GM21390 (cell line): ENCODE results near the gene TMED7.
A peak's percentile ranks its signal among the peaks of the same experiment; 100 is the strongest.

ENCODE experiments used
- ATAC-seq: cut with Tn5 transposase; IDR thresholded peaks from one replicate; pipeline ENCODE4 v1.9.1; 2021; ENCODE audit not compliant: unreplicated experiment

TMED7 gene

GRCh38 chr5:115629903-115630302, 4.1 kb upstream of the TMED7 start:
- no peak for ATAC-seq

DNA sequence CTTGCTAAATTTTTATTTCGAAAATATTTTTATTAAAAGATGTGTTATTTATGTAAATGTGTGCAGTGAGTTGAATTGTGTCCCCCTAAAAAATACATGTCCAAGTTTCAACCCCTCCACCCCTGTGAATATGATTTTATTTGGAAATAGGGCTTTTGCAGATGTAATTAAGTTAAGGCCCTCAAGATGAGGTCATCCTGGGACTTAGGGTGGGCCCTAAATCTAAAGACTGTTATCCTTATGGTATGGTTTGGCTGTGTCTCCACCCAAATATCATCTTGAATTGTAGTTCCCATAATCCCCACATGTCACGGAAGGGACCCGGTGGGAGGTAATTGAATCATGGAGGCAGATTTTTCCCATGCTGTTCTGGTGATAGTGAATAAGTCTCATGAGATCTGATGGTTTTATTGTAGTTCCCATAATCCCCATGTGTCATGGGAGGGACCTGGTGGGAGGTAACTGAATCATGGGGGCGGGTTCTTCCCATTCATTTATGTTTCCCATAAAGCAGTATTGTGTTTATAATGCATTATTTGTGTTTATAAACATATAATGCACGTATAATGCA, 1.5 kb upstream of the TMED7 start:
- no peak for ATAC-seq

DNA sequence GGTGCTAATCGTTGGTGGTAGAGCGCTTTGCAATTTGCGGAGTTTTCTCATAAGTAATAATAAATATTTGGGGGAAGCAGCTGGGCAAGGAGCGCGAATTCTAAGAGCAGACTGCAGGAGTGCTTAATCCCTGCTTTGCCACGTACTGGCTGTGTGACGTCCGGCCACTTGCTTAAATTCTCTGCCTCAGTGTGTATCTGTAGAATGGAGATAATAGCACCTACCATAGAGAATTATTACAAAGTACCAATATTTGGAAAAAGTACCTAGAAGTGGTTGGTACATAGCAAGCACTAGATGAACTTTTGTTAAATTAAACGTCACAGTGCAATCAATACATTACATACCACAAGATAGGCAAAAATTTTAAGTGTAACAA, 598 bp upstream of the TMED7 start:
- ATAC-seq: peak; percentile 35

- no peak for ATAC-seq
These were observed 842 bp downstream of the TMED7 start for GRCh38 chr5:115624994-115625393.

GRCh38 chr5:115623658-115624057, 2.2 kb downstream of the TMED7 start:
- no peak for ATAC-seq

DNA sequence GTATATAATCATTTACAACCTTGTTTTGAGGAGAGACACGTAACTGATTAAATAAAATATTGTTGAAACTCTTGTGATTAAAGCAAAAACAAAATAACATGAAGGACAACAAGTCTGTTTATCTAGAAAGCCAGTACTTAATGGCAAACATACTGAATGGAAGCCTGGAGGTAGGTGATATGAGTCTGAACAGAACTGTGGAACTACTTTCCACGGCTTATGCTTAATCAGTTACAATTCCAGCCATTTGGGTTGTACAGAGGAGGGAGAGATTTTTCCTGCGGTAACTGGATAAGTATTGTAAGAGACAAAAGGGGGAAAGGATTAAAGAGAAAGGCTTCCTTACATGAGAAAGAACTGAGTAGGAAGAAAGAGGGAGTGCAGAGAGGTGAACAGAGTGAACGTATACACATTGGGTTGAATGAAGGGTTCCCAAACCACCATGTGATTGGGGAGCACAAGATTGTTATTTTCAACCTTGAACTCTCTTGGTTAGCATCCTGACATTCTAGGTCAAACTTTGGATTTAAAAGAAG, 4.4 kb downstream of the TMED7 start:
- ATAC-seq: no peak

DNA sequence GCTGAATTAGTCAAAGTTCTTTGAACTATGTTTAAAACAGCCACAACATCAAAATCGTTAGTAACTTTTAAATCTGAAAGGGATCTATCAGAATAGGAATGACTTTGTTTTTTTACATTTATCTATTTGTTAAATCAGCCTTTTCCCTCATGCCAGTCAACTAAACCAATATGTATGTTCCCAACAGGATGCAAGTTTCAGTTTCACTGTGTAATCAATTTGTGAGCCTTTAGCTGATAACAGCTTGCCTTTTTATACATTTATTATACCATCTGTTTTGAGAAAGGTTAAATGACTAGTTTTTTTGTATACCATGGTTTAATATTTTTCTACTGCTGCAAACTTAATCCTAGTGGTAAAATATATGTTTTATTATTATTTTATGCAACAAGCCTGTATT, 8.9 kb downstream of the TMED7 start:
- ATAC-seq: no peak

DNA sequence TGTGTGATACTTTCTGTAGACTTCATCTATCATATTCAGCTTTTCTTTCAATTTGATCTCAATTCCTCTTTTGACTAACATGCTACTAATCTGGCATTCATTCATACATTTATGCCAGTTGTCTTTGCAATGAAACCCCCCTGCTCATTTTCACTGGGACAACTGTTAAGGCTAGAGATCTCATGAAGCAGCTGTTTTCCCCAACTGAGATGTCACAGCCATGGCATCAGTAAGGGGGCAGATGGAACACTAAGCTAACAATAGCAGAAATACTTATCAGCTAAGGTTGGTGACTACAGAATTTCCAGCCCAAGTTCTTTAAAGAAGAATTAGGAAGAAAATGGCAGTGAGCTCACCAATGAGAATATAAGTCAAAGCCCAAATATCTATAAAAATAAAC, 9.4 kb downstream of the TMED7 start:
- no peak for ATAC-seq

DNA sequence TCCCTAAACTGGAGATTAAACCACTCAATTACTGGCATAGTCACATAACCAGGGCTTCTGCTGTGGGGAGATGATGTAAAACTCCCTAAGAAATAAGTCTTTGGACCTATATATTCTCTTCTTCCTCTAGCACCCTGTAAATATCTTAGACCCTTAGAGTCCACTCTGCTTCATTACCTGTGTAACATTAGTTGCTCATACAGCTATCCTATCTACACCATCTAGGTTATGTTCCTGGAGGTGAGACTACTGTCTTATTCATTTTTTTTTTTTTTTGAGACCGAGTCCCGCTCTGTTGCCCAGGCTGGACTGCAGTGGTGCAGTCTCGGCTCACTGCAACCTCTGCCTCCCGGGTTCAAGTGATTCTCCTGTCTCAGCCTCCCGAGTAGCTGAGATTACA, 14.0 kb downstream of the TMED7 start:
- no peak for ATAC-seq

- ATAC-seq: no peak
These were observed 17.9 kb downstream of the TMED7 start for GRCh38 chr5:115607935-115608334.

- no peak for ATAC-seq
These were observed 20.4 kb downstream of the TMED7 start for GRCh38 chr5:115605436-115605835.

GRCh38 chr5:115602591-115603125, 23.2 kb downstream of the TMED7 start:
- ATAC-seq: no peak

GRCh38 chr5:115601701-115602590, 23.9 kb downstream of the TMED7 start, which contains the start of gene TICAM2:
TSS of gene TICAM2 (minus strand) at chr5:115602479. CDS start at chr5:115581256, 21,223 bp downstream.
- ATAC-seq: peak; percentile 70

GRCh38 chr5:115600766-115601165, 25.1 kb downstream of the TMED7 start:
- ATAC-seq: no peak

DNA sequence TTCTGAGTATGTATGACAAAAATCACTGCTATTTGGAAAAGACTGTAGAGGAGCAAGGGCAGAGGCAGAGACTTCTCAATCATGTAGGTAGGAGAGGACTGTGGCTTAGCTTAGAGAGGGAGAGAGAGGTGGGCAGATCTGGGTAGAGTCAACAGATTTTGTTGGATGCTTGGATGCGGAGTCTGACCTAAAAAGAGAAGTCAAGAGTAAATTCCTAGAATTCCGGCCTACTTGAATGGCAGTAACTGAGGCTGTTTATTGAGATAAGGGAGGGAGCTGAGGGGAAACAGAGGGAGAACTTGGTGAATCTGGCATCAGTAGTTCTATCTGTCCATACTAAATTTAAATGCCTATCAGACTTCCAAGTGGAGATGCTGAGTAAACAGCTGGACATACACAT, 25.9 kb downstream of the TMED7 start:
- no peak for ATAC-seq

GRCh38 chr5:115599502-115599901, 26.3 kb downstream of the TMED7 start:
- ATAC-seq: peak; percentile 43

DNA sequence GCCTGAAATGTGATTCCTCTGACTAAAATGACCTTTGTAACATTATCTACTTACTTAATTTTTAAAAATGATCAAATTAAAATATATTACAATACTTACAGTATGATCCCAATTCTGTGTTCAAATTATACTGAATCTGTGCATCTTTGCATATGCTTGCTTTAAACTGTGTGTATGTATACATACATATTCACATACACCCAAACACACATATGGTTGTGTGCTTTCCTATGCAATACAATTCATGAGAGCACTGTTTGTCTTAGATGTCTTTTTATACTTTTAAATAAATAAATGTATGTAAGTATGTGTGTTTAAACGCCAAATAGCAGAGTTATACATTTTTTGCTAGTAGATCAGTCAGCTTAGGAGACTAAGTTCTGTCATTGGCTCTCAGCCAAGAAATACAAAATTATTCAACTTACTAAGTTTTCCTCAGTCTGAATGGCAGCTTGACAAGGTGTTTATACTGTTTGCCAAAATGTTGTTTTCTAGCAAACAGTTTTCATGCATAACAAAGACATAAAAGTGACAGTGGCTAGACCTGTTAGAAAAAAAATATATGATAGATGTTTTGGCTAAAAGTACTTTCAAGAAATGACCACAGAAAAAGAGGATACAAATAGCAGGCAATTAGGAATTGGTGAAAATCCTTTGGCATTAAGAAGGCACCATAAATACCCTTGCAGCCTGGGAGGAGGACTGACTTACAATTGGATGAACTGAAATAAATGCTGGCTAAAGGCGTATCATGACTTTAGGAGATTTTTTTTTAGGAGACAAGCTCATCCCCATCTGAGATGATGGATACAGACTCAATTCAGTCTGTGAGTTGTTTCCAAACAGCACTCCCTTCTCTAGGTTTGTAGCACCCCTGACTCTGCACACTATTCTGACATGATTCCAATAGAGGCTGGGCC, 31.4 kb downstream of the TMED7 start:
- ATAC-seq: no peak

DNA sequence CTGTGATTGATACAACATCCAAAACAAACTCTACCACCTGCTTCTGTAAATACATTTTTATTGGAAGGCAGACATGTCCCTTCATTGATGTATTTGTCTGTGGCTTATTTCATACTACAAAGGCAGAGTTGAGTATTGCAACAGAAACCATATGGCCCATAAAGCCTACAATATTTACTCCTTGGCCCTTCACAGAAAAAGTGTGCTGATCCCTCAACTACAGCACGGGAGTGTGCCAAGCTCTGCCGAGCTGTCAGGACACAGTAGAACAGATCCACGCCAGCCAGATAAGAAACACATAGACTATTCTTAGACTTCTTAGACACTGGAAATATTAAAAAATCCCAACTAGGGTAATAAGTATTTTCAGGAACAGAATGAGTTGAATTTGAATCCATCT, 36.8 kb downstream of the TMED7 start:
- ATAC-seq: no peak

- no peak for ATAC-seq
These were observed 37.2 kb downstream of the TMED7 start for GRCh38 chr5:115588640-115589039.

DNA sequence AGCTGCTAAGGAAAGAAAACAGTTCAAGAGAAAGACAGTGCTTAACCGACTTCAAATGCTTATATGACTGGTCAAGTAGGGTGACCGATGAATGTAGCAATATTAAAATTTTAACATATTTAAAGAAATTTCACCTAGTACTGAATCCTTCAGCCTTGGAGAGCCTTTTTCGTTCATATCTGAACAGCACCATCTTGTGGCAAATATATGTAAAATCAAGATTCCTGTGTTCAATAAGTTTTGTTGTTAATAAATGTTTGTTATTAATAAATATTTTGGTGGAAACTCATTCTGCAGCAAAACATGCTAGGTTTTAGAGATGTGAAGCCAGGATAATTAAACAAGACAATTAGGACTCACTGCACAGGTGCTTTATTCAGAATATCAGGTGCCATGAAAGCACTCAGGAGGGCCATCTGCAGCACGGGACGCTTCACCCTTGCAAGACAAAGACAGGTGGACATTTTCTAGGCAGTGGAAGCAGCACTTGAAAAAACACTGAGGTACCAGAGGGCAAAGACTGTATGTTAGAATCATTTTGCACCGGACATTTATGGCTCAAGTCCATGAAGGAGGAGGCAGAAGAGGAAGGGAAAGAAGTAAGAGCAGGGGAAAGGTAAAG, 39.2 kb downstream of the TMED7 start:
- peak; percentile 45 for ATAC-seq
